OCI-LY7 (cell line): ENCODE results near the gene OLFM2. TPM values are rescaled to one million over a fixed set of nuclear protein-coding genes. Genes with fewer than 3 reads are reported as not detected.
"Not testable (repeated sequence)": the region's sequence is repeated elsewhere in the genome, so short reads cannot be mapped to it uniquely, and the experiment has no call there.

Experiments
- BruUV-seq: library from RNA; stranded (reverse); fragments of 400-500 nt; replicated peaks from 2 replicates; lab custom pipeline; 2021; lab: Mats Ljungman, UMichigan
- CTCF ChIA-PET: fragments of 300-600 bp; sonication (Branson Sonifier 250); formaldehyde crosslinking; loops from one replicate; lab custom pipeline; 2022; ENCODE audit warnings: antibody characterized with exemption; ENCODE audit not compliant: unreplicated experiment; lab: Charles Lee
- POLR2A ChIA-PET: fragments of 300-600 bp; sonication (Branson Sonifier 250); formaldehyde crosslinking; loops from one replicate; lab custom pipeline; 2022; ENCODE audit warnings: antibody characterized with exemption; lab: Charles Lee
- DNase-seq: peaks from one replicate; pipeline ENCODE4 v3.0.0-alpha.2; 2015; ENCODE audit warnings: low spot score
- H2AFZ ChIP-seq: fragments of 200-600 bp; sonication (generic), shearing (Covaris generic); 2 replicates; pipeline ENCODE4 v1.6.1; 2014; ENCODE audit warnings: mild to moderate bottlenecking, antibody characterized with exemption, low read length, moderate library complexity
- H3K27ac ChIP-seq: fragments of 200-600 bp; sonication (generic); 2 replicates; pipeline ENCODE4 v1.5.1; 2014; ENCODE audit warnings: mixed run types, low read depth, mild to moderate bottlenecking, moderate library complexity, low read length, inconsistent platforms; ENCODE audit not compliant: poor library complexity, severe bottlenecking
- H3K36me3 ChIP-seq: fragments of 200-600 bp; sonication (generic); 2 replicates; pipeline ENCODE4 v1.6.1; 2014; ENCODE audit warnings: mild to moderate bottlenecking, antibody characterized with exemption, low read length, moderate library complexity, mixed read lengths; ENCODE audit not compliant: insufficient read depth
- H3K4me1 ChIP-seq: fragments of 200-600 bp; sonication (generic); 2 replicates; pipeline ENCODE4 v1.5.1; 2014; ENCODE audit warnings: mild to moderate bottlenecking, low read length; ENCODE audit not compliant: insufficient read depth, poor library complexity, severe bottlenecking
- H3K4me2 ChIP-seq: fragments of 200-600 bp; sonication (generic); 2 replicates; pipeline ENCODE4 v1.6.1; 2014; ENCODE audit warnings: mild to moderate bottlenecking, low read length
- H3K4me3 ChIP-seq: fragments of 200-600 bp; sonication (generic); 2 replicates; pipeline ENCODE4 v1.5.1; 2014; ENCODE audit warnings: mild to moderate bottlenecking, low read depth, low read length; ENCODE audit not compliant: poor library complexity, severe bottlenecking
- H3K79me2 ChIP-seq: fragments of 200-600 bp; sonication (generic); 2 replicates; pipeline ENCODE4 v1.6.1; 2016; ENCODE audit warnings: low read depth, mild to moderate bottlenecking, low read length, moderate library complexity, mixed read lengths; ENCODE audit not compliant: insufficient read depth
- H3K9me2 ChIP-seq: fragments of 200-600 bp; sonication (generic); 2 replicates; pipeline ENCODE4 v1.6.1; 2016; ENCODE audit warnings: mild to moderate bottlenecking, low read length, mixed read lengths; ENCODE audit not compliant: insufficient read depth
- H3K9me3 ChIP-seq: fragments of 200-600 bp; sonication (generic); 2 replicates; pipeline ENCODE4 v1.6.1; 2014; ENCODE audit warnings: mild to moderate bottlenecking, mixed run types, low read length, mixed read lengths
- H4K20me1 ChIP-seq: fragments of 200-600 bp; sonication (generic); 2 replicates; pipeline ENCODE4 v1.6.1; 2014; ENCODE audit warnings: mild to moderate bottlenecking, antibody characterized with exemption, low read length, moderate library complexity, mixed read lengths; ENCODE audit not compliant: insufficient read depth
- CTCF ChIP-seq: fragments of 200-600 bp; sonication (generic); conservative IDR thresholded peaks from 2 replicates; pipeline ENCODE4 v1.5.1; 2014; ENCODE audit warnings: mild to moderate bottlenecking, antibody characterized with exemption, low read length, moderate library complexity, mixed read lengths
- EZH2phosphoT487 ChIP-seq: fragments of 200-600 bp; sonication (generic); IDR thresholded peaks from 2 replicates; pipeline ENCODE4 v1.6.1; 2018; ENCODE audit warnings: low read depth, borderline replicate concordance, mild to moderate bottlenecking, mixed run types, antibody characterized with exemption, low read length, moderate library complexity, mixed read lengths
- intact Hi-C: fragments of 100-400 bp; cut with micrococcal nuclease; formaldehyde crosslinking; loops from one replicate; pipeline ENCODE4 v1.10.0; 2022; ENCODE audit not compliant: unreplicated experiment
- total RNA-seq, 2 experiments: library from RNA; depleted of rRNA in 1 of 2; stranded (reverse); fragments of >200 nt in 1 of 2; shearing (Covaris generic) in 1 of 2; gene quantifications; 2 replicates each; pipeline ENCODE4 v1.2.3, GENCODE V29; 2014 to 2022

Gene OLFM2
- total RNA-seq, 2 experiments from 2014 or later: not detected

GRCh38 chr19:9848762-9849161 is 87.6 kb downstream of the OLFM2 start:
- no peaks in the 10 kb centered on the region for H3K9me2 ChIP-seq
- TF ChIP-seq CTCF: no peak
- H3K9me3 ChIP-seq: no peaks in the 10 kb centered on the region
- POLR2A ChIA-PET: no interaction called here
- no peaks in the 10 kb centered on the region for H3K4me1 ChIP-seq
- no peaks in the 10 kb centered on the region for H3K79me2 ChIP-seq
- no peak overlapping the region for H3K27ac ChIP-seq
- no peak for DNase-seq
- no peak overlapping the region for H2AFZ ChIP-seq
- no TSS peak for BruUV-seq
- no peak overlapping the region for H3K4me3 ChIP-seq
- H3K36me3 ChIP-seq: peaks cover 35% of the 10 kb centered on the region; the same call in 1 of the 2 replicates
- H3K4me2 ChIP-seq: no peak overlapping the region
- intact Hi-C loops: no loop called here
- CTCF ChIA-PET: no interaction called here
- no peaks in the 10 kb centered on the region for H4K20me1 ChIP-seq

GRCh38 chr19:9848060-9848459 is 88.3 kb downstream of the OLFM2 start:
- TF ChIP-seq CTCF: peak; percentile 69
- TF ChIP-seq EZH2phosphoT487: no peak
- no peaks in the 10 kb centered on the region for H4K20me1 ChIP-seq
- H3K27ac ChIP-seq: no peak overlapping the region
- peak; percentile 10 for DNase-seq
- no peak overlapping the region for H3K4me2 ChIP-seq
- no peaks in the 10 kb centered on the region for H3K79me2 ChIP-seq
- no peaks in the 10 kb centered on the region for H3K9me3 ChIP-seq
- no peaks in the 10 kb centered on the region for H3K9me2 ChIP-seq
- intact Hi-C loops: no loop called here
- ChIA-PET POLR2A (no interaction called here), CTCF (no interaction called here)
- H2AFZ ChIP-seq: no peak overlapping the region
- no peak overlapping the region for H3K4me3 ChIP-seq
- no peaks in the 10 kb centered on the region for H3K4me1 ChIP-seq
- H3K36me3 ChIP-seq: peaks cover 41% of the 10 kb centered on the region; the same call in 1 of the 2 replicates
- no TSS peak for BruUV-seq

GRCh38 chr19:9847087-9847671 is 89.1 kb downstream of the OLFM2 start:
- H3K4me3 ChIP-seq: no peak overlapping the region
- no peaks in the 10 kb centered on the region for H3K9me2 ChIP-seq
- TF ChIP-seq CTCF: peak; percentile 45
- no peak for TF ChIP-seq EZH2phosphoT487
- intact Hi-C loops: no loop called here
- peaks cover 50% of the 10 kb centered on the region; the same call in 1 of the 2 replicates for H3K36me3 ChIP-seq
- H3K9me3 ChIP-seq: no peaks in the 10 kb centered on the region
- ChIA-PET POLR2A (no interaction called here), CTCF (no interaction called here)
- no TSS peak for BruUV-seq
- no peaks in the 10 kb centered on the region for H4K20me1 ChIP-seq
- no peaks in the 10 kb centered on the region for H3K79me2 ChIP-seq
- H2AFZ ChIP-seq: no peak overlapping the region
- no peak for DNase-seq
- no peaks in the 10 kb centered on the region for H3K4me1 ChIP-seq
- no peak overlapping the region for H3K4me2 ChIP-seq
- no peak overlapping the region for H3K27ac ChIP-seq

GRCh38 chr19:9843626-9844273 is 92.6 kb downstream of the OLFM2 start:
- CTCF ChIA-PET, H3K9me3 ChIP-seq: not testable (repeated sequence)

More at GRCh38 chr19:9843626-9844273, 92.6 kb downstream of the OLFM2 start:
- H3K27ac ChIP-seq, H3K79me2 ChIP-seq, H2AFZ ChIP-seq, H3K9me2 ChIP-seq, H4K20me1 ChIP-seq, H3K4me1 ChIP-seq, H3K4me2 ChIP-seq, POLR2A ChIA-PET, intact Hi-C loops, DNase-seq, BruUV-seq, H3K4me3 ChIP-seq: not testable (repeated sequence)
- peaks cover 79% of the 10 kb centered on the region for H3K36me3 ChIP-seq
